HG02852 (cell line): ENCODE data around the gene ZNF846.
A peak's percentile ranks its signal among the peaks of the same experiment; 100 is the strongest.
"Not testable (repeated sequence)": the region's sequence is repeated elsewhere in the genome, so short reads cannot be mapped to it uniquely, and the experiment has no call there.

Source experiments
- ATAC-seq: cut with Tn5 transposase; IDR thresholded peaks from one replicate; pipeline ENCODE4 v1.9.1; 2021; ENCODE audit warnings: mild to moderate bottlenecking, moderate library complexity; ENCODE audit not compliant: unreplicated experiment

Gene ZNF846

GRCh38 chr19:9768175-9769112 lies at the start of gene ZNF846:
Gene ZNF846, minus strand, starts transcription at chr19:9768738. Its CDS starts 3,788 bp downstream, at chr19:9764950.
- ATAC-seq, result peak; percentile 97

DNA sequence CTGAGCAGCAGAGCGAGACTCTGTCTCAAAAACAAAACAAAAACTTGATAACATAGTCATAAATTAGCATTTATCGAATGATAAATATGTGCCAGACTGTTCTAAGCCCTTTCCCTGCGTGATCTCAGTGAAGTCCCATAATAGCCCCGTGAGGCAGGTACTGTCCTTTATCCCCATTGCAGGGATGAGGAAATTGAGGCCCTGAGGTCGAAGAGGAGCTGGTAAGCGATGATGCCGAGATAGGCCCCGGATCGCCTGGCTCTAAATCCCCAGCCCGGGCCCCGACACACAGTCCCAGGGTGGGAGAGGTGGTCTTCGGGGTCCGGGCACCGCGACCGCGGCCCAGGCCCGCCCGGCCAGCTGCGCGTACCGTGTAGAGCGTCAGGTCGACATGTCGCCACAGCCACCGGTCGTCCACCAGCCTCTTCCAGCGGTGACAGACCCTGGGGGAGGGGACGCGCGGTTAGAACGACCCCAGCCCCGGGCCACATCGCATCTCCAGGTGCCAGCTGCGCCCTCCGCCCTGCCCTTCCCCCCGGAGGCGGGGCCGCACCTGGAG lies 49.7 kb upstream of the ZNF846 start:
- ATAC-seq, result no peak

- ATAC-seq, result no peak
Measured at GRCh38 chr19:9811139-9811538, 42.6 kb upstream of the ZNF846 start.

- ATAC-seq, result no peak
Measured at GRCh38 chr19:9808855-9809824, 40.6 kb upstream of the ZNF846 start.

- ATAC-seq, result no peak
Measured at GRCh38 chr19:9806803-9807202, 38.3 kb upstream of the ZNF846 start.

DNA sequence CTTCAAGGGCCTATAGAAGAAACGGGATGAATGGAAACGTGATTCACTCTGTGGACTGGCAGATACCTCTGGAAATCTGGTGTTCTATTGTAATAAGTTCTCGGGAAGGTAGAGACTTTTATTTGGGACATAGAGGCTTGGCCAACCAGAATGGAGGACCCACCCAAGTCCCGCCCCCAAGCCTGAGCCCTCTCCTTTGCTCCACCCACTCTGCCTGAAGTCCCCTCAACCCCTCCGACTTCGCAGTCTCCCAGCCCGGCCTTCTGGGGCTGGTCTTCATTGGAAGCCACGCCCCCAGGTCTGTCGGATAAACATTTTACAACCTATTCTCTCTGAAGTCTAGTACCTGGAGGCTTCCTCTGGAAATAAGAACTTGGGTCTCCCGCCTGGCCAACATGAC lies 33.4 kb upstream of the ZNF846 start:
- ATAC-seq, result no peak

- no peak for ATAC-seq
Measured at GRCh38 chr19:9799162-9799561, 30.6 kb upstream of the ZNF846 start.

DNA sequence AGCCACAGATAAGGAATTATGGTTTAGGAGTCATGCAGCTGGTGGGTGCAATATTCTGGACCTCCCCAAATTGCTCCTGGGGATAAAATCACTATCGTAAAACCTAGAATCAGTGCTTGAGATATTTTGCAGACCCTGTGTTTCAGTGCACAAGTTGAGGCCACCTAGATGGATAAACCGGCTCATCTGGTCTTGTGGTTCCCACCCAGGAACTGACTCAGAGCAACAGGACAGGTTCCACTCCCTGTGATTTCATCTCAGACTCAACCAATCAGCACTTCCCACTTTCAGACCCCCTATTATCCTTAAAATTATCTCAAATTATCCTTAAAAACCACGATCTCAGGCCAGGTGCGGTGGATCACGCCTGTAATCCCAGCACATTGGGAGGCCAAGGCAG lies 29.3 kb upstream of the ZNF846 start:
- ATAC-seq, result no peak

GRCh38 chr19:9796113-9796773 lies 27.7 kb upstream of the ZNF846 start:
- ATAC-seq, result no peak

DNA sequence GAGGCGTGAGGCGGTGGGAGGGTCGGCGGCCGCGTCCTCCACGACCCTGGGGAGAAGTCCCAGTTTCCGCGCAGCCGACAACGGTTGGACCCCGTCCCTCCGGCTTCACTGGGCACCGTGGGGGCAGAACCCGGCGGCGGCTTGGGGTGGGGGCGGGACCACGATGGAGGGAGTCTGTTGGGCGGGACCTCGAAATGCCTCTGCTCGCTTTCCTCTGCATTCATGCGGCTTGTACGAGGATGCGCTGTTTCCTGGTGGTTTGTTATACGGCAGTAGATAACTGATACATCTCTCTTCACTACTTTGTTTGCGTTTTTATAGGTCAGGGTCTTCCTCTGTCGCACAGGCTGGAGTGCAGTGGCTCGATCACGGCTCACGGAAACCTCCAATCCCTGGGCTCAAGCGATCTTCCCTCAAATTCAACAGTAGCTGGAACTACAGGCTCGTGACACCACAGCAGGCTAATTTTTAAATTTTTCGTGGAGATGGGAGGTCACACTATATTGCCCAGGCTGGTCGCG lies 24.6 kb upstream of the ZNF846 start:
- no peak for ATAC-seq

GRCh38 chr19:9792206-9793070 lies 23.9 kb upstream of the ZNF846 start:
- no peak for ATAC-seq

DNA sequence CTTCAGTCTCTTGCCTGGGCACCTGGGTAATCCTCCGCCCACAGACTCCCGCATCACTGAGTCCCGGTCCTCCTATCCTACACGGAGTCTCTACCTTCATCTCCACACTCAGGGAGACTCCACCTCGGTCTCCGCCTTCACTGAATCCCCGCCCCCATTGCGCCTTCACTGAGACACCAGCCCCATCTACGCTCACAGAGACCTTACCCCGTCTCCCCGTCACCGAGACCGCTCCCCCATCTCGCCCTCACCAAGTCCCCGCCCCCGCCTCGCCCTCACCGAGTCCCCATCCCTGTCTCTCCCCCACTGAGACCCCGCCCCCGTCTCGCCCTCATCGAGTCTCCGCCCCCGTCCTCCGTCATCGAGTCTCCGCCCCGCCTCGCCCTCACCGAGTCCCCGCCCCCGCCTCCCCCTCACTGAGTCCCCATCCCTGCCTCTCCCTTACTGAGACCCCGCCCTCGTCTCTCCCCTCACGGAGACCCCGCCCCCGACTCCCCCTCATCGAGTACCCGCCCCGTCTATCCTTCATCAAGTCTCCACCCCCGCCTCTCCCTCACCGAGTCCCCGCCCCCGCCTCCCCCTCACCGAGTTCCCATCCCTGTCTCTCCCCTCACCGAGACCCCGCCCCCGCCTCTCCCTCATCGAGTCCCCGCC lies 23.1 kb upstream of the ZNF846 start:
- peak; percentile 44 for ATAC-seq

- not testable (repeated sequence) for ATAC-seq
Measured at GRCh38 chr19:9791073-9791367, 22.5 kb upstream of the ZNF846 start.

- ATAC-seq, result not testable (repeated sequence)
Measured at GRCh38 chr19:9789579-9789978, 21.0 kb upstream of the ZNF846 start.

DNA sequence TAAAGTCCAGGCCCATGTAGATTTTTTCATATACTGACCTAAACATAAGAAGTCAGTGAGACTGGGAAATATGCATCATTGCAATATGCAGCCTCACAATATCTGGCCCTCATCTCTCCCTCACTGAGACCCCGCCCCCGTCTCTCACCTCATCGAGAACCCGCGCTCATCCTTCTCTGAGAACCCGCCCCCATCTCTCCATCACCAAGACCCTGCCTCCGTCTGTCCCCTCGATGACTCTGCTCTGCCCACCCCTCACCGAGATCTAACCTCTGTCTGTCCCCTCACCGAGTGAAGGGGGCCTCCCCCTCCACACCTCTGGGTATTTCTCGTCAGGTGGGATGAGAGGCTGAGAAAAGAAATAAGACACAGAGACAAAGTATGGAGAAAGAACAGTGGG lies 20.5 kb upstream of the ZNF846 start:
- ATAC-seq, result no peak

DNA sequence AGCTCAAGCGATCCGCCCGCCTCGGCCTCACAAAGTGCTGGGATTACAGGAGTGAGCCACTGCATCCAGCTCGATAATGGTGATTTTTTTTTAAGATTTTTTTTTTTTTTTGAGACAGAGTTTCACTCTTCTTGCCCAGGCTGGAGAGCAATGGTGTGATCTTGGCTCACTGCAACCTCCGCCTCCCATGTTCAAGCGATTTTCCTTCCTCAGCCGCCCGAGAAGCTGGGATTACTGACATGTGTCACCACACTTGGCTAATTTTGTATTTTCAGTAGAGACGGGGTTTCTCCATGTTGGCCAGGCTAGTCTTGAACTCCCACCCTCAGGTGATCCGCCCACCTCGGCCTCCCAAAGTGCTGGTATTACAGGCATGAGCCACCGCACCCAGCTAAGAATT lies 20.1 kb upstream of the ZNF846 start:
- not testable (repeated sequence) for ATAC-seq

GRCh38 chr19:9786819-9787218 lies 18.3 kb upstream of the ZNF846 start:
- no peak for ATAC-seq

- no peak for ATAC-seq
Measured at GRCh38 chr19:9786342-9786741, 17.8 kb upstream of the ZNF846 start.
